ENCODE measurements around the gene CCL27.

The CCL27 gene

GRCh38 chr9:34625186-34625486 lies 37.3 kb downstream of the CCL27 start:
- Histone ChIP-seq H3K27ac (no peak overlapping the region), H3K27me3 (ENCODE audit: insufficient read depth, low read depth) (peaks cover 44% of the 10 kb centered on the region), H3K36me3 (ENCODE audit: insufficient read depth) (no peaks in the 10 kb centered on the region), H3K4me3 (IDR thresholded peaks at IDR 0.05; ENCODE audit: insufficient read depth, low read depth, low read length) (no peak overlapping the region), H3K4me1 (ENCODE audit: low read depth, poor library complexity, severe bottlenecking) (peaks cover 6% of the 10 kb centered on the region), H3K79me2 (ENCODE audit: insufficient read depth, low read depth) (no peaks in the 10 kb centered on the region), H3K4me2 (no peak overlapping the region), H3K9ac (no peak overlapping the region), H2AFZ (ENCODE audit: low read depth) (no peak overlapping the region), H4K20me1 (ENCODE audit: insufficient read depth) (no peaks in the 10 kb centered on the region)
- TF ChIP-seq, protein P1, sequence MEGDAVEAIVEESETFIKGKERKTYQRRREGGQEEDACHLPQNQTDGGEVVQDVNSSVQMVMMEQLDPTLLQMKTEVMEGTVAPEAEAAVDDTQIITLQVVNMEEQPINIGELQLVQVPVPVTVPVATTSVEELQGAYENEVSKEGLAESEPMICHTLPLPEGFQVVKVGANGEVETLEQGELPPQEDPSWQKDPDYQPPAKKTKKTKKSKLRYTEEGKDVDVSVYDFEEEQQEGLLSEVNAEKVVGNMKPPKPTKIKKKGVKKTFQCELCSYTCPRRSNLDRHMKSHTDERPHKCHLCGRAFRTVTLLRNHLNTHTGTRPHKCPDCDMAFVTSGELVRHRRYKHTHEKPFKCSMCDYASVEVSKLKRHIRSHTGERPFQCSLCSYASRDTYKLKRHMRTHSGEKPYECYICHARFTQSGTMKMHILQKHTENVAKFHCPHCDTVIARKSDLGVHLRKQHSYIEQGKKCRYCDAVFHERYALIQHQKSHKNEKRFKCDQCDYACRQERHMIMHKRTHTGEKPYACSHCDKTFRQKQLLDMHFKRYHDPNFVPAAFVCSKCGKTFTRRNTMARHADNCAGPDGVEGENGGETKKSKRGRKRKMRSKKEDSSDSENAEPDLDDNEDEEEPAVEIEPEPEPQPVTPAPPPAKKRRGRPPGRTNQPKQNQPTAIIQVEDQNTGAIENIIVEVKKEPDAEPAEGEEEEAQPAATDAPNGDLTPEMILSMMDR (conservative IDR thresholded peaks at IDR 0.05; ENCODE audit: low read depth, low read length) = no peak

DNA sequence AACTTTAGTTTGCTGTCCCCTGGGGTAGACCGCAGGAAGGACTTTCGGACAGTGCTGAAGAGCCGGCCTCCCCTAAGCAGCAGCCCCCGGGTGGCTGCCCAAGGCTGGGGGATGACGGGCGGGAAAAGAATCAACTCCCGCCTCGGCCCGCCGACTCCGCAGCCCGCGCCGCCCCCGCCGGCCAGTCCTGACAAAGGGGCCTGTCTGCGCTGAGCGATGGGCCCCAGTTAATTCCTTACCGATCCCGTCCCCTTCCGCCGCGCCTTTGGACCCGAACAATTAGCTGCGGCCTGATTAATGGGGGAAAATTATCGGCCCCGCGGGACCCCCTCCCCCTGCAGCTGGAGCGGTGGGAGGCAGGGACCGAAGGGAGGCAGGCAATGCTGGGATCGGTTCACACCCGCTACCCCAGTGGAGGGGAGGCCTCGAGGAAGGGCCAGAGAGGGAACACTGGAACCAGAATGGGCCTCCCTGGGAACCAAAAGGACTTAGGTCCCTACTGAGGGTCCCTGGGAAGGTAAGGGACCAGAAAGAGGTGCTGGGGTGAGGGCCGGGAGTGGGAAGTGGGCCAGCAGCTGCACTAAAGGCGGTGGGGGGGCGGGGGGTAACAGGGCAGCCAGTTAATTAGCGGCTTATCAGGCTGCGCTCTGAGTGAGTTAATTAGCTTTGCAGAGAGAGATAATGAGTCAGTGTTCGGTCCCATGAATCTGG lies 37.8 kb downstream of the CCL27 start:
- no peak overlapping the region for H3K9ac ChIP-seq

DNA sequence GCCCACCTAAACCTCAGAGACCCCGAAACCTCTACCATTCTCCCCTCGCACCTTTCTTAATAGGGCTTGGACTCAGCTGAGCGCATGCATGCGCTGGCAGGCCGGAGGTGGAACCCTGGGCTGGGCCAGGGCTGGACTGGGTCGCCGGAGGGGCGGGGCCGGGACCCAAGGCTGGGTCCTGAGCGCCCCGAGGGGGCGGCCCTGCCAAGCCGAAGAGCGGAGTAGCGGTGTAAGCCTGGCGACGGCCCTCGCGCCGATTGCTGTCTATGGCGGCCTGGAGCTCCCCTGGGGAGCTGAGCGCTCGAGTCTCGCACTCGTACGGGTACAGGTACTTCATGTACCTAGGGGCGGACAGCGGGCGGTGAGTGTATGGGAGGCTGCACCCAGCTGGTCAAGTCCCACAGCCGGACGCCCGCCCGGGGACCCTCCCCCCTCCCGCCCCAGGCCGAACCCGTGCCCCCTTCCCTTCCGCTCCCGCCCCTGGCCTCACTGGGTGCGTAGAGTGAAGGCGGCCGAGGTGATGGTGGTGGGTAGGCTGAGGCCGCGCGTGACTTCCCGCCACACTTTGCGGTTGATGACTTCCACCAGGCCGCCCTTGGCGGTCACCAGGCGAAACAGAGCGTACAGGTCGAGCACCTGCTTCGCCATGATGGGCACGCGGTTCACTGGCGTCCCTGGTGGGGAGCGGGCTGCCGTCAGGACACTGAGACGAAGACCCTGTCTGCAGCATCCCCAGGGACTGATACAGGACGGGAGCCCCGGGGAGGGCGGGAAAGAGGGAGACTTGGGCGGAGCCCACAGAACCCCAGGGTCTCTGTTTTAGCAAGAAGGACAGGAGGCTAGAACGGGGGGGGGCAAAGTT lies 38.9 kb downstream of the CCL27 start:
- no peak overlapping the region for H3K4me3 ChIP-seq (IDR thresholded peaks at IDR 0.05; ENCODE audit: insufficient read depth, low read depth, low read length)
- peaks cover 32% of the 10 kb centered on the region for H3K27me3 ChIP-seq (ENCODE audit: insufficient read depth, low read depth)

More for the DNA sequence above, 37.8 kb downstream of the CCL27 start:
- Histone ChIP-seq H2AFZ (ENCODE audit: low read depth) (no peak overlapping the region), H3K4me1 (ENCODE audit: low read depth, poor library complexity, severe bottlenecking) (peaks cover 9% of the 10 kb centered on the region), H3K79me2 (ENCODE audit: insufficient read depth, low read depth) (peaks cover 3% of the 10 kb centered on the region; the same call in 1 of the 2 replicates), H3K4me3 (IDR thresholded peaks at IDR 0.05; ENCODE audit: insufficient read depth, low read depth, low read length) (no peak overlapping the region), H4K20me1 (ENCODE audit: insufficient read depth) (no peaks in the 10 kb centered on the region), H3K36me3 (ENCODE audit: insufficient read depth) (no peaks in the 10 kb centered on the region), H3K4me2 (no peak overlapping the region), H3K27me3 (ENCODE audit: insufficient read depth, low read depth) (peaks cover 39% of the 10 kb centered on the region), H3K27ac (no peak overlapping the region)
- TF ChIP-seq, protein P1 (conservative IDR thresholded peaks at IDR 0.05; ENCODE audit: low read depth, low read length) = no peak

More for the DNA sequence above, 38.9 kb downstream of the CCL27 start:
- no peaks in the 10 kb centered on the region for H3K36me3 ChIP-seq (ENCODE audit: insufficient read depth)
- peaks cover 7% of the 10 kb centered on the region; the same call in 1 of the 2 replicates for H3K79me2 ChIP-seq (ENCODE audit: insufficient read depth, low read depth)
- no peaks in the 10 kb centered on the region for H4K20me1 ChIP-seq (ENCODE audit: insufficient read depth)
- no peak overlapping the region for H3K27ac ChIP-seq
- TF ChIP-seq, protein P1 (conservative IDR thresholded peaks at IDR 0.05; ENCODE audit: low read depth, low read length) = no peak
- no peak overlapping the region for H2AFZ ChIP-seq (ENCODE audit: low read depth)
- no peak overlapping the region for H3K9ac ChIP-seq
- no peak overlapping the region for H3K4me2 ChIP-seq
- H3K4me1 ChIP-seq (ENCODE audit: low read depth, poor library complexity, severe bottlenecking) = peaks cover 18% of the 10 kb centered on the region
